Measurements from ENCODE around the gene CNTNAP2. TPM values are rescaled to one million over a fixed set of nuclear protein-coding genes. Genes with fewer than 3 reads are reported as not detected.

Gene CNTNAP2
- total and polyA plus RNA-seq, 9 of the 15 experiments (the other 6 are each of a cell fraction or from before 2014, with no cell fraction given) = 0.04 to 0.62 (median 0.09) TPM; not detected in 4

DNA sequence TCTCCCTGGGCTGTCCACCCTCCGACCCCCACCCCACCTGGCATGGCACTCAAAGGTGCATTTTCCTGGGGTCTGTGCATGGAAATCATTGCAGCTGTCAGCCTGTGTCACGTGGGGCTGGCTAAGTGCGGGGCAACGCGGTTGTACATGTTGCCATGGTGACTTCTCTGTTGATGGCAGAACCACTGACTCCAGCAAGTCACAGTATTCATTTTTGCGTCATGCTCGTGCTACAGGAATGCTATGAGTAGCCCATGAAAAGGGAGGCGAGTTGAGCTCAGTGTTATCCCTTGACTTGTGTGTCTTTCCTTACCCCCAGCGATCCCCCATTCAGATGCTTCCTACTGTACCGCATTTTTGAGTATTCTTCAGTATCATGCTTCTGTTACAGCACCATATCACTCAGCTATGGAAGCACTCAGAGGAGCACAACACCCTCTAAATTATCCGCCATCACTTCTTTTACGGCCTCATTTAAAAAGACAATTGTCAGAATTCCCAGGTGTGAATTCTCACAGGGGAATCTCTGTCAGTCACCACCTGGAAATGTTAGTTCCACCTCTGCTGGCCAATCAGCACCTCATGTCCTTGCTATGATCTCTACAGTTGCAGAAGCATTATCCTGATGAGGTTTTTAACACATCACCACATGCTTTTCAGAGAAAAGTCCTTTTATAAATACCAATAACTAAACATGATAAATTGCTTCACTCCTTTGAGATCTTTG is 2279.6 kb downstream of the CNTNAP2 start:
- Histone ChIP-seq H3K4me3 (no peak overlapping the region), H3K27me3 (ENCODE audit: control insufficient read depth in 2 of 2, insufficient read depth in 2 of 2, low read length in 2 of 2) (peaks cover 31 to 39% of the 10 kb centered on the region in 2 experiments), H2AFZ (ENCODE audit: low read depth, low read length) (no peak overlapping the region), H3K9me3 (replicated peaks; ENCODE audit: control insufficient read depth, insufficient read depth, low read depth, low read length) (no peaks in the 10 kb centered on the region), H3K79me2 (ENCODE audit: control insufficient read depth, insufficient read depth, low read length) (no peaks in the 10 kb centered on the region), H4K20me1 (replicated peaks; ENCODE audit: control insufficient read depth, insufficient read depth, low read length) (0 out of 2 replicates have a peak, but pooled peaks cover 5% of the 10 kb centered on the region), H3K27ac (ENCODE audit: extremely low read depth, low read depth, low read length) (no peak overlapping the region), H3K36me3 (ENCODE audit: control insufficient read depth, insufficient read depth, low read length) (no peaks in the 10 kb centered on the region), H3K4me2 (ENCODE audit: insufficient read depth, low read length) (no peak overlapping the region), H3K9ac (ENCODE audit: insufficient read depth in 1 of 2, low read depth in 2 of 2, low read length in 2 of 2) (no peak overlapping the region), H3K4me1 (replicated peaks in 1 of 2; ENCODE audit: control insufficient read depth in 2 of 2, insufficient read depth in 2 of 2, low read length in 2 of 2) (no peaks in the 10 kb centered on the region), H3K9me1 (ENCODE audit: control insufficient read depth, insufficient read depth, low read length) (no peaks in the 10 kb centered on the region)
- in situ Hi-C loops (cut with MboI) (loop anchor here (5.0 kb wide), 1 partner anchor 39 kb away; no protein-coding TSS in a partner anchor), intact Hi-C loops (cut with micrococcal nuclease) (no loop called here)
- DNase-seq (ENCODE audit: extremely low read depth in 1 of 4, low spot score in 3 of 4) = no peak
- FAIRE-seq = no peak
- under 1% methylated on average over 12 of the region's 12 CpGs for WGBS (ENCODE audit: insufficient coverage, low coverage, missing lambda C conversion rate)
- ATAC-seq = no peak
- ChIA-PET CTCF (ENCODE audit: low intra/inter-chr PET ratio) (no interaction called here), POLR2A (interaction anchor here (0.6 kb wide), 1 partner anchor 22 kb away, joined by 3 read pairs; no protein-coding TSS in a partner anchor)
- no TSS peak for BruUV-seq (replicated peaks)
- no peak for TF ChIP-seq ZNF197 (CRISPR knock-in tag; IDR thresholded peaks at IDR 0.05; ENCODE audit: low read depth)
- TF ChIP-seq, protein P1, sequence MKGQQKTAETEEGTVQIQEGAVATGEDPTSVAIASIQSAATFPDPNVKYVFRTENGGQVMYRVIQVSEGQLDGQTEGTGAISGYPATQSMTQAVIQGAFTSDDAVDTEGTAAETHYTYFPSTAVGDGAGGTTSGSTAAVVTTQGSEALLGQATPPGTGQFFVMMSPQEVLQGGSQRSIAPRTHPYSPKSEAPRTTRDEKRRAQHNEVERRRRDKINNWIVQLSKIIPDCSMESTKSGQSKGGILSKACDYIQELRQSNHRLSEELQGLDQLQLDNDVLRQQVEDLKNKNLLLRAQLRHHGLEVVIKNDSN (CRISPR knock-in tag; IDR thresholded peaks at IDR 0.05) = peak; percentile 40; the same call in 1 of the 2 replicates
- TF ChIP-seq GTF2E2 (tag; IDR thresholded peaks at IDR 0.05) = no peak
- peak; percentile 54 for TF ChIP-seq RFX1 (IDR thresholded peaks at IDR 0.05)
- peak; percentile 19; the same call in 1 of the 2 replicates for TF ChIP-seq USF2 (CRISPR knock-in tag; IDR thresholded peaks at IDR 0.05)
